K562 (cell line): ENCODE results near the gene SLC5A5. TPM values are rescaled to one million over a fixed set of nuclear protein-coding genes. Genes with fewer than 3 reads are reported as not detected.
A peak's percentile ranks its signal among the peaks of the same experiment; 100 is the strongest.

Source experiments
- ATAC-seq: fragments of 200-7000 bp; cut with Tn5 transposase; 3 replicates; pipeline ENCODE4 v1.9.1; 2020; ENCODE audit warnings: moderate library complexity
- BruUV-seq: library from RNA; stranded (reverse); fragments of 400-500 nt; replicated peaks from 2 replicates; lab custom pipeline; 2021; lab: Mats Ljungman, UMichigan
- CTCF ChIA-PET: fragments of 300-600 bp; formaldehyde crosslinking; extraction: SDS; loops from one replicate; lab custom pipeline; 2021; ENCODE audit warnings: low intra/inter-chr PET ratio; lab: Yijun Ruan, JAX
- POLR2A ChIA-PET: fragments of 300-600, 350-650 bp; sonication (Branson Sonifier 250); formaldehyde crosslinking; extraction: SDS; loops from one replicate; lab custom pipeline; 2021; ENCODE audit warnings: antibody characterized with exemption, inconsistent platforms; lab: Yijun Ruan, JAX
- DNase-seq, 4 experiments: peaks; one replicate each; pipeline versions ENCODE4 v3.0.0 to v3.0.0-alpha.2; 2011 to 2018; ENCODE audit warnings: low spot score in 3 of 4, mixed read lengths in 3 of 4; ENCODE audit errors: extremely low read depth in 1 of 4
- FAIRE-seq: peaks from 2 replicates; lab custom pipeline; 2011; peaks lifted over from hg19 to GRCh38; lab: Jason Lieb, UNC
- H2AFZ ChIP-seq: 2 replicates; pipeline ENCODE4 v1.6.0; 2011; ENCODE audit warnings: low read depth, low read length, control low read depth, inconsistent platforms
- H3K27ac ChIP-seq: fragments of 200-600 bp; 3 replicates; pipeline ENCODE4 v1.8.0; 2011; ENCODE audit warnings: low read depth, mild to moderate bottlenecking, control low read depth, inconsistent platforms, low read length, moderate library complexity, mixed read lengths; ENCODE audit errors: extremely low read depth
- H3K27me3 ChIP-seq, 2 experiments: fragments of 300-600 bp in 1 of 2; 2 replicates in 1 of 2; 3 replicates in 1 of 2; pipeline versions ENCODE4 v1.6.0 to v1.8.0; 2011; ENCODE audit warnings: inconsistent platforms in 2 of 2, low read length in 2 of 2, mild to moderate bottlenecking in 1 of 2, mixed read lengths in 1 of 2, moderate library complexity in 1 of 2; ENCODE audit not compliant: control insufficient read depth in 2 of 2, insufficient read depth in 2 of 2
- H3K36me3 ChIP-seq: fragments of 300-600 bp; 3 replicates; pipeline ENCODE4 v1.8.0; 2011; ENCODE audit warnings: mild to moderate bottlenecking, low read length, inconsistent platforms; ENCODE audit not compliant: control insufficient read depth, insufficient read depth
- H3K4me1 ChIP-seq, 2 experiments: fragments of 200-600 bp in 1 of 2; replicated peaks in 1 of 2; 2 replicates in 1 of 2; 3 replicates in 1 of 2; pipeline versions ENCODE4 v1.5.1 to v1.8.0; 2011; ENCODE audit warnings: inconsistent platforms in 2 of 2, low read length in 2 of 2, mild to moderate bottlenecking in 1 of 2, mixed read lengths in 1 of 2, moderate library complexity in 1 of 2; ENCODE audit not compliant: control insufficient read depth in 2 of 2, insufficient read depth in 2 of 2
- H3K4me2 ChIP-seq: 2 replicates; pipeline ENCODE4 v1.6.1; 2011; ENCODE audit warnings: low read length, control low read depth, inconsistent platforms, mixed read lengths; ENCODE audit not compliant: insufficient read depth
- H3K4me3 ChIP-seq: fragments of 200-600 bp; sonication (generic), shearing (Covaris generic); 2 replicates; pipeline ENCODE4 v1.5.1; 2016; ENCODE audit warnings: control low read depth, inconsistent platforms
- H3K79me2 ChIP-seq: fragments of 200-600 bp; 3 replicates; pipeline ENCODE4 v1.8.0; 2011; ENCODE audit warnings: low read length, inconsistent platforms; ENCODE audit not compliant: control insufficient read depth, insufficient read depth
- H3K9ac ChIP-seq, 2 experiments: 2 replicates each; pipeline versions ENCODE4 v1.6.0 to v1.6.1; 2011; ENCODE audit warnings: low read depth in 2 of 2, low read length in 2 of 2, control low read depth in 1 of 2, inconsistent platforms in 1 of 2, mild to moderate bottlenecking in 1 of 2, mixed read lengths in 1 of 2; ENCODE audit not compliant: insufficient read depth in 1 of 2
- H3K9me1 ChIP-seq: one replicate; pipeline ENCODE4 v1.6.0; 2011; ENCODE audit warnings: inconsistent platforms, mild to moderate bottlenecking, low read length, moderate library complexity; ENCODE audit not compliant: control insufficient read depth, insufficient read depth
- H3K9me3 ChIP-seq: replicated peaks from 2 replicates; pipeline ENCODE4 v1.5.1; 2011; ENCODE audit warnings: low read depth, low read length, inconsistent platforms; ENCODE audit not compliant: control insufficient read depth, insufficient read depth
- H4K20me1 ChIP-seq: replicated peaks from 2 replicates; pipeline ENCODE4 v1.6.1; 2011; ENCODE audit warnings: low read length, inconsistent platforms, mixed read lengths; ENCODE audit not compliant: control insufficient read depth, insufficient read depth
- KAT2B ChIP-seq: IDR thresholded peaks from one replicate; pipeline ENCODE4 v1.6.1; 2012; ENCODE audit warnings: low read depth, mild to moderate bottlenecking, control low read depth, inconsistent platforms, low read length, moderate library complexity
- SIRT6 ChIP-seq: IDR thresholded peaks from one replicate; pipeline ENCODE4 v1.6.1; 2012; ENCODE audit warnings: low read depth, mild to moderate bottlenecking, control low read depth, inconsistent platforms, low read length, moderate library complexity
- TARDBP ChIP-seq: fragments of 450-650 bp; IDR thresholded peaks from 2 replicates; pipeline ENCODE4 v1.6.1; 2016
- TEAD2 ChIP-seq: fragments of 450-650 bp; IDR thresholded peaks from 2 replicates; pipeline ENCODE4 v1.6.1; 2016; ENCODE audit warnings: missing genetic modification characterization, control low read depth, missing compliant biosample characterization
- ZNF41 ChIP-seq: fragments of 250-450 bp; sonication (Bioruptor Pico); conservative IDR thresholded peaks from 2 replicates; pipeline ENCODE4 v1.4.0; 2020; ENCODE audit warnings: mild to moderate bottlenecking
- WGBS: fragments of 100-300 bp; shearing (Covaris generic); methylation state at CpG from one replicate; pipeline ENCODE4 v1.1.6; 2016; ENCODE audit warnings: low coverage, mixed read lengths; ENCODE audit not compliant: insufficient coverage; ENCODE audit errors: missing lambda C conversion rate; 5-methylcytosine and 5-hydroxymethylcytosine counted together
- in situ Hi-C: fragments of 300-500 bp; cut with MboI; formaldehyde crosslinking; loops from 4 replicates; pipeline ENCODE4 v1.15.0; 2018; ENCODE audit warnings: inconsistent platforms, mixed read lengths
- intact Hi-C: fragments of 100-400 bp; cut with micrococcal nuclease; formaldehyde crosslinking; loops from 2 replicates; pipeline ENCODE4 v1.14.2; 2022
- polyA plus RNA-seq, 8 experiments: library from polyadenylated mRNA; depleted of rRNA in 4 of 8; stranded (reverse) in 5 of 8; unstranded in 3 of 8; fragments of >200 nt; fragmentation: Nextera tagmentation in 2 of 8; fragmentation: Illumina TruSeq in 1 of 8; extraction: Ambion mirVana in 2 of 8; extraction: Trizol in 1 of 8; gene quantifications; 2 replicates each; pipeline versions ENCODE4 v1.2.1 to v1.2.3, GENCODE V29; 2011 to 2014; ENCODE audit warnings: inconsistent platforms in 1 of 8, missing spikeins in 1 of 8
- total RNA-seq, 7 experiments: library from RNA; depleted of rRNA in 6 of 7; stranded (reverse); fragments of >200 nt in 6 of 7; fragmentation: Illumina TruSeq in 2 of 7; extraction: Trizol in 2 of 7; gene quantifications; 2 replicates each; pipeline versions ENCODE4 v1.2.1 to v1.2.3, GENCODE V29; 2011 to 2021; ENCODE audit warnings: low replicate concordance in 1 of 7
- TF ChIP-seq, protein P1 (sequence below): sonication (generic); formaldehyde crosslinking; IDR thresholded peaks from 2 replicates; pipeline ENCODE4 v1.8.1; 2023; ENCODE audit warnings: mild to moderate bottlenecking, missing genetic modification reagents

Gene SLC5A5
- total and polyA plus RNA-seq, 9 of the 15 experiments (the other 6 are each of a cell fraction or from before 2014, with no cell fraction given) = 0.10 to 0.73 (median 0.23) TPM

DNA sequence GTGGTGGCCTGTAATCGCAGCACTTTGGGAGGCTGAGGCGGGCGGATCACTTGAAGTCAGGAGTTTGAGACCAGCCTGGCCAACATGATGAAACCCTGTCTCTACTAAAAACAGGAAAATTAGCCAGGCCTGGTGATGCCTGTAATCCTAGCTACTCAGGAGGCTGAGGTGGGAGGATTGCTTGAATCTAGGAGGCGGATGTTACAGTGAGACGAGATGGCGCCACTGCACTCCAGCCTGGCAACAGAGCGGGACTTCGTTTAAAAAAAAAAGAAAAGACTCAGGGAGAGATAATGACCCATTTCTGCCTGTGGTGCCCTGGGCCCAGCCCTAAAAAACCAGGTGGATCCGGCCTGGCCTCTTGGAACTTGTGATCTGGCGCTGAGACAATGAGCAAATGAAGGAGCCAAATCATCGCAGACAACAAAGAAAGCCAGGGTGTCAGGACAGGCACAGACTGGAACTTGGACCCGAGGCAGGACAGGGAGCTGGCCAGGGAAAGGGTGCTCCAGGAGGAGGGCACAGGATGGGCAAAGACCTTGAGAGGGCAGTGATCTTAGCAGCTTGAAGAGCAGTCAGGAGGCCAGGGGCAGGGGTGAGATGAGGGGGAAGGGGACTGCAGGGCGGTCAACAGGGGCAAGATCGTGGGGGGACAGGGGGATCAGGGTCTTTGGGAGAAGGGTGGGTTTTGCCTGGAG is 23.0 kb upstream of the SLC5A5 start:
- whole genome bisulfite sequencing = 69% methylated on average over 12 of the region's 14 CpGs
- Histone ChIP-seq H3K9me1 (no peaks in the 10 kb centered on the region), H3K27me3 (no peaks in the 10 kb centered on the region), H3K4me1 (peaks cover 0 to 18% of the 10 kb centered on the region in 2 experiments; a peak in 3 of 5 replicates), H3K27ac (no peak overlapping the region), H3K36me3 (no peaks in the 10 kb centered on the region), H2AFZ (no peak overlapping the region), H4K20me1 (no peaks in the 10 kb centered on the region), H3K9ac (peak overlapping the region in 1 of 2 experiments; percentile 71; a peak in 2 of 4 replicates), H3K9me3 (no peaks in the 10 kb centered on the region), H3K4me3 (no peak overlapping the region), H3K79me2 (no peaks in the 10 kb centered on the region), H3K4me2 (no peak overlapping the region)
- BruUV-seq = no TSS peak
- no peak for FAIRE-seq
- intact Hi-C loops = no loop called here
- no peak for DNase-seq
- CTCF ChIA-PET = no interaction called here
- POLR2A ChIA-PET = interaction anchor here (3.5 kb wide), 1 partner anchor 12 kb away, joined by 24 read pairs; the partner anchor contains the start of gene RPL18A
- ATAC-seq = no peak
- TF ChIP-seq SIRT6 = no peak
- no peak for TF ChIP-seq ZNF41 (CRISPR knock-in tag)
- TF ChIP-seq KAT2B = no peak
- no peak for TF ChIP-seq TARDBP
- TF ChIP-seq TEAD2 (tag) = no peak
- TF ChIP-seq, protein P1, sequence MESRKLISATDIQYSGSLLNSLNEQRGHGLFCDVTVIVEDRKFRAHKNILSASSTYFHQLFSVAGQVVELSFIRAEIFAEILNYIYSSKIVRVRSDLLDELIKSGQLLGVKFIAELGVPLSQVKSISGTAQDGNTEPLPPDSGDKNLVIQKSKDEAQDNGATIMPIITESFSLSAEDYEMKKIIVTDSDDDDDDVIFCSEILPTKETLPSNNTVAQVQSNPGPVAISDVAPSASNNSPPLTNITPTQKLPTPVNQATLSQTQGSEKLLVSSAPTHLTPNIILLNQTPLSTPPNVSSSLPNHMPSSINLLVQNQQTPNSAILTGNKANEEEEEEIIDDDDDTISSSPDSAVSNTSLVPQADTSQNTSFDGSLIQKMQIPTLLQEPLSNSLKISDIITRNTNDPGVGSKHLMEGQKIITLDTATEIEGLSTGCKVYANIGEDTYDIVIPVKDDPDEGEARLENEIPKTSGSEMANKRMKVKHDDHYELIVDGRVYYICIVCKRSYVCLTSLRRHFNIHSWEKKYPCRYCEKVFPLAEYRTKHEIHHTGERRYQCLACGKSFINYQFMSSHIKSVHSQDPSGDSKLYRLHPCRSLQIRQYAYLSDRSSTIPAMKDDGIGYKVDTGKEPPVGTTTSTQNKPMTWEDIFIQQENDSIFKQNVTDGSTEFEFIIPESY (CRISPR knock-in tag) = 0 out of 2 replicates have a peak, but pooled peaks have one; percentile 36
- in situ Hi-C loops = no loop called here
